ENCODE results near the gene MSH2.
"Not testable (repeated sequence)": the region's sequence is repeated elsewhere in the genome, so short reads cannot be mapped to it uniquely, and the experiment has no call there.

Gene MSH2

GRCh38 chr2:47429795-47430194, 26.8 kb downstream of the MSH2 start:
- DNase-seq (ENCODE audit: low spot score in 2 of 2) (no peak), ATAC-seq (ENCODE audit: low read depth) (no peak)
- no peak overlapping the region for H3K27ac Mint-ChIP-seq
- H3K4me1 Mint-ChIP-seq = no peaks in the 10 kb centered on the region
- no peak overlapping the region for H3K4me3 Mint-ChIP-seq
- H3K27me3 Mint-ChIP-seq = no peaks in the 10 kb centered on the region
- peaks cover 21% of the 10 kb centered on the region for H3K36me3 Mint-ChIP-seq
- peaks cover 2% of the 10 kb centered on the region for H3K9me3 Mint-ChIP-seq

- H3K4me1 Mint-ChIP-seq; ATAC-seq (ENCODE audit: low read depth); H3K4me3 Mint-ChIP-seq; H3K9me3 Mint-ChIP-seq; DNase-seq (ENCODE audit: low spot score in 2 of 2); H3K27ac Mint-ChIP-seq; H3K27me3 Mint-ChIP-seq: not testable (repeated sequence)
- H3K36me3 Mint-ChIP-seq = peaks cover 17% of the 10 kb centered on the region
These were observed 30.1 kb downstream of the MSH2 start for GRCh38 chr2:47433006-47433405.

GRCh38 chr2:47433445-47433844, 30.5 kb downstream of the MSH2 start:
- H3K27me3 Mint-ChIP-seq; H3K9me3 Mint-ChIP-seq; H3K27ac Mint-ChIP-seq; DNase-seq (ENCODE audit: low spot score in 2 of 2); ATAC-seq (ENCODE audit: low read depth); H3K4me1 Mint-ChIP-seq; H3K4me3 Mint-ChIP-seq: not testable (repeated sequence)
- peaks cover 17% of the 10 kb centered on the region for H3K36me3 Mint-ChIP-seq

- no peak for ATAC-seq (ENCODE audit: low read depth)
- DNase-seq (ENCODE audit: low spot score in 2 of 2) = no peak
- Mint-ChIP-seq H3K4me3 (no peak overlapping the region), H3K27ac (no peak overlapping the region), H3K9me3 (peaks cover under 1% of the 10 kb centered on the region), H3K36me3 (peaks cover 7% of the 10 kb centered on the region), H3K4me1 (peaks cover 2% of the 10 kb centered on the region), H3K27me3 (no peaks in the 10 kb centered on the region)
These were observed 34.3 kb downstream of the MSH2 start for GRCh38 chr2:47437287-47437686.

GRCh38 chr2:47438106-47438505, 35.1 kb downstream of the MSH2 start:
- H3K27me3 Mint-ChIP-seq = no peaks in the 10 kb centered on the region
- H3K9me3 Mint-ChIP-seq = no peaks in the 10 kb centered on the region
- H3K4me3 Mint-ChIP-seq = no peak overlapping the region
- DNase-seq (ENCODE audit: low spot score in 2 of 2) = no peak
- peaks cover 4% of the 10 kb centered on the region for H3K4me1 Mint-ChIP-seq
- H3K36me3 Mint-ChIP-seq = peaks cover 6% of the 10 kb centered on the region
- ATAC-seq (ENCODE audit: low read depth) = no peak
- no peak overlapping the region for H3K27ac Mint-ChIP-seq

GRCh38 chr2:47438783-47439182, 35.8 kb downstream of the MSH2 start:
- Mint-ChIP-seq H3K36me3 (peaks cover 8% of the 10 kb centered on the region), H3K27me3 (no peaks in the 10 kb centered on the region), H3K9me3 (no peaks in the 10 kb centered on the region), H3K4me1 (peaks cover 4% of the 10 kb centered on the region), H3K27ac (no peak overlapping the region), H3K4me3 (no peak overlapping the region)
- ATAC-seq (ENCODE audit: low read depth) (no peak), DNase-seq (ENCODE audit: low spot score in 2 of 2) (no peak)

GRCh38 chr2:47451790-47452189, 48.8 kb downstream of the MSH2 start:
- no peak for DNase-seq (ENCODE audit: low spot score in 2 of 2)
- no peaks in the 10 kb centered on the region for H3K4me1 Mint-ChIP-seq
- no peak overlapping the region for H3K27ac Mint-ChIP-seq
- no peak overlapping the region for H3K4me3 Mint-ChIP-seq
- peaks cover 29% of the 10 kb centered on the region for H3K36me3 Mint-ChIP-seq
- no peaks in the 10 kb centered on the region for H3K27me3 Mint-ChIP-seq
- ATAC-seq (ENCODE audit: low read depth) = no peak
- no peaks in the 10 kb centered on the region for H3K9me3 Mint-ChIP-seq

- peak overlapping the region; percentile 9 for H3K27ac Mint-ChIP-seq
- no peak overlapping the region for H3K4me3 Mint-ChIP-seq
- DNase-seq (ENCODE audit: low spot score in 2 of 2) (no peak), ATAC-seq (ENCODE audit: low read depth) (no peak)
- peaks cover 29% of the 10 kb centered on the region for H3K36me3 Mint-ChIP-seq
- no peaks in the 10 kb centered on the region for H3K27me3 Mint-ChIP-seq
- H3K4me1 Mint-ChIP-seq = no peaks in the 10 kb centered on the region
- H3K9me3 Mint-ChIP-seq = no peaks in the 10 kb centered on the region
These were observed 49.8 kb downstream of the MSH2 start for GRCh38 chr2:47452761-47453160.

GRCh38 chr2:47454818-47455217, 51.9 kb downstream of the MSH2 start:
- not testable (repeated sequence) for H3K4me3 Mint-ChIP-seq; H3K9me3 Mint-ChIP-seq; H3K27me3 Mint-ChIP-seq; H3K4me1 Mint-ChIP-seq; ATAC-seq (ENCODE audit: low read depth); H3K27ac Mint-ChIP-seq; DNase-seq (ENCODE audit: low spot score in 2 of 2)
- H3K36me3 Mint-ChIP-seq = peaks cover 26% of the 10 kb centered on the region

- Mint-ChIP-seq H3K4me3 (no peak overlapping the region), H3K9me3 (no peaks in the 10 kb centered on the region), H3K36me3 (peaks cover 27% of the 10 kb centered on the region), H3K27ac (no peak overlapping the region), H3K4me1 (peaks cover 6% of the 10 kb centered on the region), H3K27me3 (no peaks in the 10 kb centered on the region)
- ATAC-seq (ENCODE audit: low read depth) = no peak
- DNase-seq (ENCODE audit: low spot score in 2 of 2) = no peak
These were observed 52.5 kb downstream of the MSH2 start for GRCh38 chr2:47455411-47455810.

- ATAC-seq (ENCODE audit: low read depth) (no peak), DNase-seq (ENCODE audit: low spot score in 2 of 2) (no peak)
- Mint-ChIP-seq H3K27me3 (no peaks in the 10 kb centered on the region), H3K4me3 (no peak overlapping the region), H3K27ac (no peak overlapping the region), H3K36me3 (peaks cover 16% of the 10 kb centered on the region), H3K4me1 (peaks cover 8% of the 10 kb centered on the region), H3K9me3 (no peaks in the 10 kb centered on the region)
These were observed 53.9 kb downstream of the MSH2 start for GRCh38 chr2:47456851-47457250.

GRCh38 chr2:47457268-47457667, 54.3 kb downstream of the MSH2 start:
- ATAC-seq (ENCODE audit: low read depth) (no peak), DNase-seq (ENCODE audit: low spot score in 2 of 2) (no peak)
- Mint-ChIP-seq H3K9me3 (no peaks in the 10 kb centered on the region), H3K27me3 (no peaks in the 10 kb centered on the region), H3K36me3 (peaks cover 17% of the 10 kb centered on the region), H3K4me3 (no peak overlapping the region), H3K4me1 (peaks cover 9% of the 10 kb centered on the region), H3K27ac (no peak overlapping the region)

- no peaks in the 10 kb centered on the region for H3K9me3 Mint-ChIP-seq
- H3K27ac Mint-ChIP-seq = peak overlapping the region; percentile 48
- DNase-seq (ENCODE audit: low spot score in 2 of 2) = no peak
- H3K4me3 Mint-ChIP-seq = no peak overlapping the region
- H3K4me1 Mint-ChIP-seq = peaks cover 9% of the 10 kb centered on the region
- no peak for ATAC-seq (ENCODE audit: low read depth)
- peaks cover 26% of the 10 kb centered on the region for H3K36me3 Mint-ChIP-seq
- H3K27me3 Mint-ChIP-seq = no peaks in the 10 kb centered on the region
These were observed 56.1 kb downstream of the MSH2 start for GRCh38 chr2:47459021-47459420.

GRCh38 chr2:47460766-47461165, 57.8 kb downstream of the MSH2 start:
- DNase-seq (ENCODE audit: low spot score in 2 of 2) = no peak

GRCh38 chr2:47471429-47472116, 68.6 kb downstream of the MSH2 start:
- Mint-ChIP-seq H3K36me3 (peaks cover 23% of the 10 kb centered on the region), H3K27ac (no peak overlapping the region), H3K4me3 (no peak overlapping the region), H3K27me3 (no peaks in the 10 kb centered on the region), H3K4me1 (no peaks in the 10 kb centered on the region), H3K9me3 (no peaks in the 10 kb centered on the region)
- ATAC-seq (ENCODE audit: low read depth) = no peak
- no peak for DNase-seq (ENCODE audit: low spot score in 2 of 2)

More at GRCh38 chr2:47460766-47461165, 57.8 kb downstream of the MSH2 start:
- no peak overlapping the region for H3K27ac Mint-ChIP-seq
- peaks cover 9% of the 10 kb centered on the region for H3K4me1 Mint-ChIP-seq
- no peak overlapping the region for H3K4me3 Mint-ChIP-seq
- peaks cover 32% of the 10 kb centered on the region for H3K36me3 Mint-ChIP-seq
- H3K9me3 Mint-ChIP-seq = no peaks in the 10 kb centered on the region
- ATAC-seq (ENCODE audit: low read depth) = no peak
- no peaks in the 10 kb centered on the region for H3K27me3 Mint-ChIP-seq

Measured in memory B cell (primary cell).